ENCODE results near the gene STN1. TPM values are rescaled to one million over a fixed set of nuclear protein-coding genes. Genes with fewer than 3 reads are reported as not detected.

STN1 gene
- polyA plus RNA-seq (2012; ENCODE audit: insufficient read depth, insufficient read length, low read depth), result 31.0 TPM

GRCh38 chr10:103918053-103918846 is at the start of gene STN1:
TSS of gene STN1 (minus strand) at chr10:103918184. CDS start at chr10:103917594, 590 bp downstream.
- H3K27me3 ChIP-seq, result no peaks in the 10 kb centered on the region
- DNase-seq, result peak; percentile 97
- H3K4me3 ChIP-seq (ENCODE audit: low read depth, low read length), result peak within 1 kb of the TSS; percentile 93
- no peaks in the 10 kb centered on the region for H3K36me3 ChIP-seq
- H3K4me1 ChIP-seq, result peaks cover 11% of the 10 kb centered on the region
- TF ChIP-seq CTCF (IDR thresholded peaks at IDR 0.05; ENCODE audit: low read depth, low read length), result no peak
- H3K9me3 ChIP-seq, result no peaks in the 10 kb centered on the region; the same call in 1 of the 2 replicates

GRCh38 chr10:103967448-103968071 is 49.6 kb upstream of the STN1 start:
- H3K4me1 ChIP-seq, result no peaks in the 10 kb centered on the region; the same call in 1 of the 2 replicates
- no peak for DNase-seq
- no peaks in the 10 kb centered on the region for H3K27me3 ChIP-seq
- H3K36me3 ChIP-seq, result no peaks in the 10 kb centered on the region
- no peaks in the 10 kb centered on the region for H3K9me3 ChIP-seq
- TF ChIP-seq CTCF (IDR thresholded peaks at IDR 0.05; ENCODE audit: low read depth, low read length), result no peak
- H3K4me3 ChIP-seq (ENCODE audit: low read depth, low read length), result peak overlapping the region; percentile 94

GRCh38 chr10:103966671-103967447 is 48.9 kb upstream of the STN1 start, which contains the start of gene SLK:
TSS of gene SLK (plus strand) at chr10:103967140. CDS start at chr10:103967746, 606 bp downstream.
- Histone ChIP-seq H3K9me3 (no peaks in the 10 kb centered on the region), H3K4me3 (ENCODE audit: low read depth, low read length) (peak within 1 kb of the TSS; percentile 95), H3K4me1 (no peaks in the 10 kb centered on the region; the same call in 1 of the 2 replicates), H3K27me3 (no peaks in the 10 kb centered on the region), H3K36me3 (no peaks in the 10 kb centered on the region)
- TF ChIP-seq CTCF (IDR thresholded peaks at IDR 0.05; ENCODE audit: low read depth, low read length), result no peak
- peak; percentile 83 for DNase-seq

- no peaks in the 10 kb centered on the region for H3K27me3 ChIP-seq
- H3K36me3 ChIP-seq, result no peaks in the 10 kb centered on the region
- H3K4me3 ChIP-seq (ENCODE audit: low read depth, low read length), result no peak overlapping the region
- H3K4me1 ChIP-seq, result no peaks in the 10 kb centered on the region
- no peaks in the 10 kb centered on the region for H3K9me3 ChIP-seq
- TF ChIP-seq CTCF (IDR thresholded peaks at IDR 0.05; ENCODE audit: low read depth, low read length), result no peak
- DNase-seq, result no peak
These were observed 42.1 kb upstream of the STN1 start for GRCh38 chr10:103960103-103960502.

- no peak for TF ChIP-seq CTCF (IDR thresholded peaks at IDR 0.05; ENCODE audit: low read depth, low read length)
- no peaks in the 10 kb centered on the region for H3K9me3 ChIP-seq
- no peaks in the 10 kb centered on the region for H3K4me1 ChIP-seq
- no peak overlapping the region for H3K4me3 ChIP-seq (ENCODE audit: low read depth, low read length)
- DNase-seq, result no peak
- no peaks in the 10 kb centered on the region for H3K36me3 ChIP-seq
- no peaks in the 10 kb centered on the region for H3K27me3 ChIP-seq
These were observed 41.0 kb upstream of the STN1 start for GRCh38 chr10:103958996-103959395.

All from BE2C (cell line).